DMS153 (cell line): Measurements from ENCODE around the gene DAPK3.
"Not testable (repeated sequence)": the region's sequence is repeated elsewhere in the genome, so short reads cannot be mapped to it uniquely, and the experiment has no call there.

Experiments used
- DNase-seq: peaks from one replicate; lab custom pipeline; 2025; lab: John Stamatoyannopoulos, UW

The DAPK3 gene

GRCh38 chr19:3970808-3971598, at the start of gene DAPK3:
DAPK3 (minus strand) TSS chr19:3971099; CDS start chr19:3969735, 1,364 bp downstream.
- DNase-seq, result peak; percentile 97

DNA sequence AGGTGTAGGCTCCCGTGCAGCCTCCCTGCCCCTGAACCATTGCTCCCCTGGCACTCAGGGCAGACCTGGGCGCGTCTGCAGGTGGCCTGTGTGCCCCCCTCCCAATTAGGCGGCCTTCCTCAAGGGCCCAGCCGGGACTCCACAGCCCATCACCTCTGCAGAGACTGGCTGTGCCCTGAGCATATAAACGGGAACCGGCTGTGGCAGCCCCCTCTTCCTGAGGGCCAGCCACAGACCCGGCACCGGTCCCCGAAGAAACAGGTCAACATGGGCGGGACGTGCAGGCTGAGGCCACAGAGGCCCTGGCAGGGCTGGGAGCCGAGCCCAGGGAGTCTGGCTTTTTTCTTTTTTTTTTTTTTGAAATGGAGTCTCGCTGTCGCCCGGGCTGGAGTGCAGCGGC, 48.7 kb upstream of the DAPK3 start:
- DNase-seq, result no peak

- DNase-seq, result no peak
Observed at GRCh38 chr19:4018775-4019504, 48.0 kb upstream of the DAPK3 start.

DNA sequence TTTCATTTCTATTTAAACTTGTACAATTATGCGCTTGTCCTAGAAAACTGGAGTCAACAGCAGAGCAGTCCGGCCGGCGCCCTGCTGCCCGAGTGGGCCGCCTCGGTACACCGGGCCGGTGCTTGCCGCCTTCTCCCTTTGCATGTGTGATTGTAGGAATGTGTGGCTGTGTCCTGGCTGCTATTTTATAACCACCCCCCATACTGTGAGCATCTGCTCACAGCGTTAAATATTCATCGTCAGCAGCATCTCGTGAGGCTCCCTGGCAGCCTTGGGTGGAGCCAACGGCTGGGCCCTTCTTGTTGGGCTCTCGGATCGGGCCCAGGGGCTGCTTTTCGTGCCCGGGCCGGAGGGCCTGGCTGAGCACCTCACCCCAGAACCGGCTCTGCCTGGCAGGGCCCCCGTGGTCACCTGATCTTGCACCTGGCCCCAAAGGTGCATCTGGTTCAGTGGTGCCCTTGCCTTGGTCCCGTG, 47.3 kb upstream of the DAPK3 start:
- no peak for DNase-seq

- DNase-seq, result no peak
Observed at GRCh38 chr19:4016903-4017638, 46.2 kb upstream of the DAPK3 start.

GRCh38 chr19:4016486-4016885, 45.6 kb upstream of the DAPK3 start:
- no peak for DNase-seq

GRCh38 chr19:4015705-4016402, 45.0 kb upstream of the DAPK3 start:
- no peak for DNase-seq

GRCh38 chr19:4014541-4015491, 43.9 kb upstream of the DAPK3 start:
- DNase-seq, result no peak

DNA sequence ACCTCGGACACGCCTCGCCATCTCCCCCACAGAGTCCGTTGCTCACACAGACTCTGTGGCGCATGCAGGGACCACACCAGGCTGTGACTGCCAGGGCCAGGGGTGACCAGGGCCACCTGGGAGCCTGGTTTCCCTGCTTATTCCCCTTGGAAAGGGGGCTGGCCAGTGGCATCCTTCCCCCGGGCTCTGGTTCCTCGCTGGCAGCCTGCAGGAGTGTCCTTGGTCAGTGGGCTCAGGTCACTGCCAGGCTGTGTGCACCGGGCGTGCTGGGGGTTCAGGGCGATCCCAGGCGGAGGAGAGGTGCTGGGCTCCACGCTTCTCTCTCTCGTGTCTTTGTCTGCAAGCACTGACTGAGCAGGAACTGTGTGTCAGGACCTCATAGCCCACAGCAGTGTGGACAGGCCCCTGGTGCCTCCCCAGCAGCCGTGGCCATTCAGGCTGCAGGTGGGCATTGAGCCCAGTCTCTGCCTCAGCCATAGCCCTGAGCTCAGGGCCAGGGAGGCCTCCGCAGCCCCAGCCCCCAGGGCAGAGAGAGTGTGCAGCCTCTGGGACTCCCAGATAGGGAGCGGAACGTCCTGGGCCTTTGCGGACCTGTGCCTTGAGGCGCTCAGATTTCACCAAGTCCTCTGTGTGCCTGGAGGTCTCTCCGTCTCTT, 43.1 kb upstream of the DAPK3 start:
- no peak for DNase-seq

GRCh38 chr19:4012975-4013634, 42.2 kb upstream of the DAPK3 start:
- no peak for DNase-seq

DNA sequence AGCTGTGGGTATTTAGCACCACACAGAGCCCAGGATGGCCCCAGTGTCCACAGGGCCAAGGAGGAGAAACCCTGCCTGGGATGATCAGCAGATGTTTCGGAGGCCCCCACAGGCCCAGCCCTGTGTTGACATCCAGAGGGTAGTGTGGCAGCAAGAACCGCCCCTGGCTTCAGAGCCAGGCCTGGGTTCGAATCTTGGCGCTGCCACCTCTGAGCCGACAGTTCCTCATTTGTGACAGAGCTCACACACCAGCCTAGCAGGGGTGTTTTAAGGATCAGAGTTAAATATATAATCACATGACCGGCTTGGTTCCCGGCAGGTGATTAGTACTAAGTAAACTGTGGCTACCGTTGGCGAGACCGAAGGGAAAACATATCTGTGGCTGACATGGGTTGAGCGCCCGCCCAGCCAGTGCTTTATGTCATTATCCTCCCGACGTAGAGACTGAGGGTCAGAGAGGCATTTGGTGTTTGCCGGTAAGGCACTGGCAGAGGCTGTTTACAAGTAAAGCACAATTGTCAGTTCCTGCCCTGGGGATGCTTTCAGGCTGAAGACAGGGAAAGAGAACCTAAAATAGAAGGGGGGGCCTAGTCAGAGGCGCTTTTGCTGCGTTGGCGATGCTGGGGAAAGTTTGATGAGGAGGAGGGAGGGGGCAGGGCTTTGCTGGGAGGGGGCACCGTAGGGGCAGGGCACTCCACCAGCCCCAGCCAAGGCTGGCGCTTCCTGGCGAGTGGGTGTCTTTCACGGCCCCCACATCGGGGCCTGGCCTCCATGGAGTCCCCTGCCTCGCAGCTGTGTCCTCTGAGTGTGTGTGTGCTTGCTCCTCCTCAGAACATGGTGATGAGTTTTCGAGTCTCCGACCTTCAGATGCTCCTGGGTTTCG, 41.4 kb upstream of the DAPK3 start:
- DNase-seq, result peak; percentile 77

DNA sequence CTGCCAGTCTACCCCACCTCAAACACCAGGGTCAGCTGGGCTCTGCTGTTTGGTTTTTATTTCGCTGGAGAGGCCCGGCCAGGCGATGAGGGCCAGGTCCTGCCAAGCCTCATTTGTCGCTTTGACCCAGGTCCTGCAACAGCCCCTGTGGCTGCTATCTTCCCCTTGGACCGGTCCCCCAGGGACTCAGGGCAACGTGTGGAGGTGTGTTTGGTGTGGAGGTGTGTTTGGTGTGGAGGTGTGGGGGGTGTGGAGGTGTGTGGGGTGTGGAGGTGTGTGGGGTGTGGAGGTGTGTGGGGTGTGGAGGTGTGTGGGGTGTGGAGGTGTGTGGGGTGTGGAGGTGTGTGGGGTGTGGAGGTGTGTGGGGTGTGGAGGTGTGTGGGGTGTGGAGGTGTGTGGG, 40.5 kb upstream of the DAPK3 start:
- not testable (repeated sequence) for DNase-seq

- DNase-seq, result no peak
Observed at GRCh38 chr19:4010808-4011110, 39.9 kb upstream of the DAPK3 start.

GRCh38 chr19:4009990-4010807, 39.3 kb upstream of the DAPK3 start:
- DNase-seq, result no peak

DNA sequence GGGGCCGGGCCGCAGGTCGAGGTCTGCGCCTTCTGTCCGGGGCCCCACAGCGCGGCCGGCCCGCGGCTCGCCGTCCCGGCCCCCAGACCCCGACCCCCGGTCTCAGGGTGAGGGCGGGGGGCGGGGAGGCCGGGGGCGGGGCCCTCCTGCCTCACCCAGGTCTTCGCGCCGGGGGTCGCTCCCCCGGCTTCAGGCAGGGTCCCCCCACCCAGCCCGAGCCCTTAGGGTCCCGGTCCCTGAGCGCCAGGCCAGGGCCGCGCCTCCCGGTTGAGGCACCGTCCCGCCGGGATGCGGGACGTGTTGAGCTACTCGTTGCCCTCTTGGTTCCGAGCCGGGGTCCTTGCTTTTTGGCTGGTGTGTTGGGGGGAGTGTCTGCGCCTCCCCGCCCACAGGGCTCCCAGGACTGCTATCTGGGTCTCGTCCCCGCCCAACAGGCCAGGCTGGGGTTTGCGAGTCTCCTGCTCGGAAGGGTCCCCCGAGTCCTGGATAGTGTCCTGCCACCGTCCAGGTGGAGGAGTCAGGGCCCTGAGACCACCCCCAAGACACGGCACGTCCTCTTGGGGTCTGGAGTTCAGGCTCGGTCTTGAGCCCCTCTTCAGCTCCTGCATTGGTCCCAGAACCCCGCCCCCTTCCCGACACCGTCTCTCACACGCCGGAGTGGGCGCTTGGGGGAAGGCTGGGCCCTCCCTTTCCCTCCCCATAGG, 37.1 kb upstream of the DAPK3 start:
- no peak for DNase-seq

GRCh38 chr19:4007021-4007835, 36.3 kb upstream of the DAPK3 start, which contains the start of gene PIAS4:
PIAS4 (plus strand) TSS chr19:4007736; CDS start chr19:4007761, 25 bp downstream.
- DNase-seq, result peak; percentile 91
